Inflammatory macrophage (primary cell): ENCODE measurements around the gene CBL.

Source experiments
- DNase-seq, 2 donors: peaks; one replicate each; pipeline ENCODE4 v3.0.0-alpha.2; 2020 to 2022

The CBL gene

GRCh38 chr11:119277660-119278059 is 71.5 kb downstream of the CBL start:
- no peak for DNase-seq

GRCh38 chr11:119282495-119282894 is 76.4 kb downstream of the CBL start:
- no peak for DNase-seq

GRCh38 chr11:119284344-119285157 is 78.4 kb downstream of the CBL start:
- DNase-seq = peak; percentile 8 to 18

GRCh38 chr11:119285431-119285830 is 79.3 kb downstream of the CBL start:
- DNase-seq = no peak

- no peak for DNase-seq
Measured at GRCh38 chr11:119288219-119288618, 82.1 kb downstream of the CBL start.

- no peak for DNase-seq
Measured at GRCh38 chr11:119290894-119291497, 84.9 kb downstream of the CBL start.

GRCh38 chr11:119293461-119293860 is 87.3 kb downstream of the CBL start:
- DNase-seq = no peak

- no peak for DNase-seq
Measured at GRCh38 chr11:119295178-119295577, 89.0 kb downstream of the CBL start.

GRCh38 chr11:119297938-119298337 is 91.8 kb downstream of the CBL start:
- DNase-seq = no peak

GRCh38 chr11:119298726-119299125 is 92.6 kb downstream of the CBL start:
- DNase-seq = no peak

- DNase-seq = no peak
Measured at GRCh38 chr11:119299416-119299815, 93.3 kb downstream of the CBL start.

GRCh38 chr11:119300198-119300964 is 94.2 kb downstream of the CBL start:
- DNase-seq = no peak

GRCh38 chr11:119303227-119303718 is 97.1 kb downstream of the CBL start:
- no peak for DNase-seq

- DNase-seq = no peak
Measured at GRCh38 chr11:119305556-119306372, 99.6 kb downstream of the CBL start.

GRCh38 chr11:119306373-119306890 is 100.3 kb downstream of the CBL start:
- peak; percentile 17 to 49 for DNase-seq

GRCh38 chr11:119307219-119307618 is 101.1 kb downstream of the CBL start:
- DNase-seq = no peak

GRCh38 chr11:119307974-119308373 is 101.8 kb downstream of the CBL start:
- no peak for DNase-seq

GRCh38 chr11:119309411-119309810 is 103.3 kb downstream of the CBL start:
- DNase-seq = no peak

GRCh38 chr11:119309953-119310681 is 104.0 kb downstream of the CBL start:
- no peak for DNase-seq

GRCh38 chr11:119310682-119311052 is 104.5 kb downstream of the CBL start:
- no peak for DNase-seq

- DNase-seq = no peak
Measured at GRCh38 chr11:119314726-119315125, 108.6 kb downstream of the CBL start.
